Stimulated activated CD4-positive, alpha-beta T cell treated with anti-CD3 and anti-CD28 coated beads, TNF-alpha, amount 100 ng/mL, for 48 hours (primary cell): ENCODE results near the gene LRIG1.

Experiments used
- DNase-seq, 3 donors: peaks; one replicate each; pipeline ENCODE4 v3.0.0-alpha.2; 2020; ENCODE audit warnings: low read depth in 3 of 3

LRIG1 gene

GRCh38 chr3:66385066-66385465, 115.8 kb downstream of the LRIG1 start:
- no peak for DNase-seq

- no peak for DNase-seq
Measured at GRCh38 chr3:66383998-66384745, 116.7 kb downstream of the LRIG1 start.

- DNase-seq, result no peak
Measured at GRCh38 chr3:66383023-66383422, 117.8 kb downstream of the LRIG1 start.

- no peak for DNase-seq
Measured at GRCh38 chr3:66382142-66382541, 118.7 kb downstream of the LRIG1 start.

GRCh38 chr3:66381626-66382025, 119.2 kb downstream of the LRIG1 start:
- no peak for DNase-seq

- DNase-seq, result no peak
Measured at GRCh38 chr3:66380200-66380932, 120.5 kb downstream of the LRIG1 start.

- no peak for DNase-seq
Measured at GRCh38 chr3:66379565-66379964, 121.3 kb downstream of the LRIG1 start.

GRCh38 chr3:66378256-66378655, 122.6 kb downstream of the LRIG1 start:
- DNase-seq, result peak in 1 of 3 donors; percentile 30

GRCh38 chr3:66377800-66378199, 123.0 kb downstream of the LRIG1 start:
- DNase-seq, result no peak

- no peak for DNase-seq
Measured at GRCh38 chr3:66376568-66376967, 124.3 kb downstream of the LRIG1 start.

- no peak for DNase-seq
Measured at GRCh38 chr3:66372681-66373350, 128.0 kb downstream of the LRIG1 start.

GRCh38 chr3:66371432-66371831, 129.4 kb downstream of the LRIG1 start:
- no peak for DNase-seq

- DNase-seq, result no peak
Measured at GRCh38 chr3:66370179-66370578, 130.6 kb downstream of the LRIG1 start.

- no peak for DNase-seq
Measured at GRCh38 chr3:66367979-66368378, 132.8 kb downstream of the LRIG1 start.

GRCh38 chr3:66366747-66367146, 134.1 kb downstream of the LRIG1 start:
- no peak for DNase-seq

- DNase-seq, result no peak
Measured at GRCh38 chr3:66365080-66365479, 135.7 kb downstream of the LRIG1 start.

GRCh38 chr3:66363148-66363547, 137.7 kb downstream of the LRIG1 start:
- no peak for DNase-seq

GRCh38 chr3:66362541-66362941, 138.3 kb downstream of the LRIG1 start:
- no peak for DNase-seq

- DNase-seq, result no peak
Measured at GRCh38 chr3:66361356-66361755, 139.5 kb downstream of the LRIG1 start.

- DNase-seq, result no peak
Measured at GRCh38 chr3:66355997-66356396, 144.8 kb downstream of the LRIG1 start.

GRCh38 chr3:66355394-66355793, 145.4 kb downstream of the LRIG1 start:
- no peak for DNase-seq

- DNase-seq, result no peak
Measured at GRCh38 chr3:66354001-66354400, 146.8 kb downstream of the LRIG1 start.

- no peak for DNase-seq
Measured at GRCh38 chr3:66353530-66353929, 147.3 kb downstream of the LRIG1 start.
